NT2/D1 (cell line): ENCODE data around the gene GLDN.
"Not testable (repeated sequence)": the region's sequence is repeated elsewhere in the genome, so short reads cannot be mapped to it uniquely, and the experiment has no call there.

Experiments
- DNase-seq: peaks from one replicate; pipeline ENCODE4 v3.0.0-alpha.2; 2011; ENCODE audit warnings: low read depth, low spot score
- H3K27me3 ChIP-seq: 2 replicates; pipeline ENCODE4 v1.6.0; 2011; ENCODE audit warnings: mild to moderate bottlenecking; ENCODE audit not compliant: insufficient read length, insufficient read depth
- H3K36me3 ChIP-seq: 2 replicates; pipeline ENCODE4 v1.6.1; 2011; ENCODE audit warnings: mild to moderate bottlenecking, low read length, mixed read lengths; ENCODE audit not compliant: insufficient read depth, insufficient read length
- H3K4me1 ChIP-seq: 2 replicates; pipeline ENCODE4 v1.5.1; 2011; ENCODE audit not compliant: insufficient read depth, insufficient read length
- H3K4me3 ChIP-seq: 2 replicates; pipeline ENCODE4 v1.5.1; 2011; ENCODE audit warnings: low read depth; ENCODE audit not compliant: insufficient read length
- H3K9ac ChIP-seq: 2 replicates; pipeline ENCODE4 v1.6.0; 2011; ENCODE audit warnings: low read depth; ENCODE audit not compliant: insufficient read length
- H3K9me3 ChIP-seq: 2 replicates; pipeline ENCODE4 v1.5.1; 2011; ENCODE audit warnings: mild to moderate bottlenecking, low read length; ENCODE audit not compliant: insufficient read depth
- SUZ12 ChIP-seq: IDR thresholded peaks from 2 replicates; pipeline ENCODE4 v1.6.1; 2011; ENCODE audit not compliant: insufficient read length, insufficient read depth; ENCODE audit errors: extremely low read depth
- YY1 ChIP-seq: IDR thresholded peaks from 2 replicates; pipeline ENCODE4 v1.6.1; 2011; ENCODE audit not compliant: insufficient read length, insufficient read depth
- ZNF274 ChIP-seq: IDR thresholded peaks from 2 replicates; pipeline ENCODE4 v1.6.1; 2011; ENCODE audit warnings: mild to moderate bottlenecking, low read depth, low read length

The GLDN gene

GRCh38 chr15:51416129-51416528 is 74.7 kb downstream of the GLDN start:
- no peak for TF ChIP-seq ZNF274
- TF ChIP-seq YY1: no peak
- TF ChIP-seq SUZ12: no peak
- no peaks in the 10 kb centered on the region for H3K36me3 ChIP-seq
- DNase-seq: no peak
- H3K4me1 ChIP-seq: no peaks in the 10 kb centered on the region
- H3K27me3 ChIP-seq: no peaks in the 10 kb centered on the region
- H3K4me3 ChIP-seq: no peak overlapping the region
- H3K9me3 ChIP-seq: no peaks in the 10 kb centered on the region
- H3K9ac ChIP-seq: no peak overlapping the region

GRCh38 chr15:51423040-51423439 is 81.6 kb downstream of the GLDN start:
- H3K9ac ChIP-seq, H3K27me3 ChIP-seq, DNase-seq, H3K4me1 ChIP-seq, H3K36me3 ChIP-seq: not testable (repeated sequence)
- Histone ChIP-seq H3K4me3 (peak overlapping the region; percentile 24), H3K9me3 (peaks cover 13% of the 10 kb centered on the region)

DNA sequence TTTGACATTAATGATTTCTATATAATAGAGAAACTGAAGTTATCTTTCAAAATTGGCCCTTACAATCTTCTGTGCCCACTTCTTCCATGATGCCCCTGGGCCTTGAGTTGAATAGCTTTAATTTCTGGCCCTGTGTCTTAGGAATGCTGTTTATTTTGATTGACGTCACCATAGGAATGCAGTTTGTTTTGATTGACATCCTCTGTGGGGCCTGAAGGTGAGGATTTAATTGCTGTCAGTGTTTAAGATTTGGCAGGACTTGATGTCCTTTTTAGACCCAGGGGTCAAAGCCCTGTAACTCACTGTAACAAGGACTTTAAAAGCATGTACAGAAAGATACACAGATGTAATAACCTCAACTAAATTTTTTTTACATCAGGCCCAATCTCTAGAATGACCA is 83.3 kb downstream of the GLDN start:
- Histone ChIP-seq H3K9ac (no peak overlapping the region), H3K4me3 (no peak overlapping the region), H3K36me3 (no peaks in the 10 kb centered on the region), H3K4me1 (no peaks in the 10 kb centered on the region), H3K27me3 (no peaks in the 10 kb centered on the region), H3K9me3 (peaks cover 13% of the 10 kb centered on the region)
- TF ChIP-seq ZNF274 (no peak), YY1 (no peak), SUZ12 (no peak)
- no peak for DNase-seq

DNA sequence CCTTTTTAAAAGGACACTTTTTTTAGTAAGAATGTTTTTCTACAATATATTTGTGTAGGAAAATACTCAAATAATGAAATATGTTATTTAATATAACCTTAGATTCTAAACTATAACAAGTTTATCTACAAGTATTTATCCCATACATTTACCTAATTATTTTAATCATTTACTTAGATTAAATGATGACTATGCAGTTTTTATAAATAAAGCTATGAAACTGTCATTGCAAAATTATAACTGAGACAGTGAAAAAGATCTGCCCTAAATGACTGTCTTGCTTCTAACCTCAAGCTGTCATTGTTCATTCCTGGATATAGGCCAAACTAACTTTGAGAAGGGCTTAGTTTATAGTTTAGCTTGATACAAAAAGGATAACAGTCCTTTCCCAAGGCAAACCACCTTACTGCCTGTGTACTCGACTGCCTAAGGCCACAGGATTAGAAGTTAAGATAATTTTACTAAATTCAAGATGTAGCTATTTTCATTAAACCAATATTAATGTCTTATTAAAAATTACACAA is 84.1 kb downstream of the GLDN start:
- H3K27me3 ChIP-seq: no peaks in the 10 kb centered on the region
- no peak overlapping the region for H3K9ac ChIP-seq
- TF ChIP-seq YY1: no peak
- TF ChIP-seq SUZ12: no peak
- TF ChIP-seq ZNF274: no peak
- H3K4me3 ChIP-seq: no peak overlapping the region
- H3K4me1 ChIP-seq: no peaks in the 10 kb centered on the region
- no peaks in the 10 kb centered on the region for H3K36me3 ChIP-seq
- H3K9me3 ChIP-seq: peaks cover 13% of the 10 kb centered on the region
- no peak for DNase-seq

GRCh38 chr15:51438526-51438925 is 97.1 kb downstream of the GLDN start:
- TF ChIP-seq ZNF274 (no peak), YY1 (no peak), SUZ12 (no peak)

DNA sequence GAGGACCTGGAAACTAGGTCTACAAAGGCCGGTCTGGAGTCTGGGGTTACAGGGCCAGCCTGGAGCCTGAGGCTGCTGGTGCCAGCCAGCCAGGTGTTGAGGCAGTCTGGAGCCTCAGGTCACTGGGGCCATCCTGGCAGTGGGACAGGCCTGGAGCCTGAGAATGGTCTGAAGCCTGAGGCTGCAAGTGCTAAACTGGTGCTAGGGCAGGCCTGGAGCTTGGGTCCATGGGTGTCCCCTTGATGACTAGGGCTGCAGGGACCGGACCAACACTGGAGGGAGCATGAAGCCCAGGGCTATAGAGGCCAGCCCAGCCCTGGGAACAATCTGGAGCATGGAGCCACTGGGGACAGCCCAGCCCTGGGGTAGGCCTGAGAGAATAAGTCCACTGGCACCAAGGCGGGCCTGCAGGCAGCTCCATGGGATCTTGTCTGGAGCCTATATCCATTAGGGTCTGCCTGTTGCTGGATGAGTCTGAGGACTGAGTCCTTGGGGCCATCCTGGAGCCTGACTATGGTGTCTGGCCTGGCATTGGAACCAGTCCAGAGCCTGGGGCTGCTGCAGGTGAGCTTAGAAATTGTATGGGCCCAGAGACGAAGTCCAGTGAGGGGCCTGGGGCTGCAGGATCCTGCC is 101.9 kb downstream of the GLDN start:
- no peaks in the 10 kb centered on the region for H3K9me3 ChIP-seq
- TF ChIP-seq YY1 (no peak), SUZ12 (no peak), ZNF274 (no peak)
- H3K4me1 ChIP-seq: no peaks in the 10 kb centered on the region
- no peaks in the 10 kb centered on the region for H3K27me3 ChIP-seq
- no peak for DNase-seq
- H3K36me3 ChIP-seq: peaks cover 8% of the 10 kb centered on the region
- no peak overlapping the region for H3K4me3 ChIP-seq
- no peak overlapping the region for H3K9ac ChIP-seq

More at GRCh38 chr15:51438526-51438925, 97.1 kb downstream of the GLDN start:
- H3K9ac ChIP-seq: no peak overlapping the region
- no peak for DNase-seq
- no peaks in the 10 kb centered on the region for H3K27me3 ChIP-seq
- no peaks in the 10 kb centered on the region for H3K9me3 ChIP-seq
- no peaks in the 10 kb centered on the region for H3K36me3 ChIP-seq
- H3K4me3 ChIP-seq: no peak overlapping the region
- no peaks in the 10 kb centered on the region for H3K4me1 ChIP-seq

GRCh38 chr15:51444112-51444511 is 102.7 kb downstream of the GLDN start:
- TF ChIP-seq SUZ12 (no peak), YY1 (no peak), ZNF274 (no peak)
- no peaks in the 10 kb centered on the region for H3K27me3 ChIP-seq
- no peak overlapping the region for H3K9ac ChIP-seq
- no peak for DNase-seq
- H3K4me1 ChIP-seq: no peaks in the 10 kb centered on the region
- peaks cover 14% of the 10 kb centered on the region for H3K36me3 ChIP-seq
- H3K9me3 ChIP-seq: no peaks in the 10 kb centered on the region
- no peak overlapping the region for H3K4me3 ChIP-seq

- Histone ChIP-seq H3K9me3 (no peaks in the 10 kb centered on the region), H3K4me1 (no peaks in the 10 kb centered on the region), H3K36me3 (peaks cover 20% of the 10 kb centered on the region), H3K4me3 (no peak overlapping the region), H3K9ac (no peak overlapping the region), H3K27me3 (no peaks in the 10 kb centered on the region)
- TF ChIP-seq YY1: no peak
- TF ChIP-seq SUZ12: no peak
- no peak for TF ChIP-seq ZNF274
- DNase-seq: no peak
These were observed 103.4 kb downstream of the GLDN start for GRCh38 chr15:51444807-51445206.

DNA sequence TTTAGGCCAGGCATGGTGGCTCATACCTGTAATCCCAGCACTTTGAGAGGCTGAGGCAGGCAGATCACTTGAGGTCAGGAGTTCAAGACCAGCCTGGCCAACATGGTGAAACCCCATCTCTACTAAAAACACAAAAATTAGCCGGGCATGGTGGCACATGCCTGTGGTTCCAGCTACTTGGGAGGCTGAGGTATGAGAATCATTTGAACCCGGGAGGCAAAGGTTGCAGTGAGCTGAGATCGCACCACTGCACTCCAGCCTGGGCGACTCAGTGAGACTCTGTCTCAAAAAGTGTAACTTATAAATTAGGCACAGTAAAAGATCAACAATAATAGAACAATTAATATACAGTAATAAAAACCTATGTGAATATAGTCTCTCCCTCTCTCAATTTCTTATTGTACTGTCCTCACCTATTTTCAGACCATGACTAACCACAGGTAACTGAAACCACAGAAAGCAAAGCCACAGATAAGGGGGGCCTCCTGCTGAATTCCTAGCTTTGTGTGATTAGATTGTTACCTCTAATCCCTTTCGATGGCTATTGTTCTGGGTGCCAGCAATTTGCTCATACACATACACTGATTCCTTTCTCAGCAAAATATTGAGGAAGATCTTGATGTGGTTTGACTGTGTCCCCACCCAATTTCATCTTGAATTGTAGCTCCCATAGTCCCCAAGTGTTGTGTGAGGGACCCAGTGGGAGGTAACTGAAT is 104.7 kb downstream of the GLDN start:
- H3K9ac ChIP-seq, DNase-seq, H3K27me3 ChIP-seq, H3K4me3 ChIP-seq, H3K4me1 ChIP-seq, H3K9me3 ChIP-seq: not testable (repeated sequence)
- peaks cover 24% of the 10 kb centered on the region for H3K36me3 ChIP-seq
